K562 (cell line): Measurements from ENCODE around the gene ZC3H8. TPM values are rescaled to one million over a fixed set of nuclear protein-coding genes. Genes with fewer than 3 reads are reported as not detected.

ENCODE experiments used
- CEBPB ChIP-seq: fragments of 450-650 bp; IDR thresholded peaks from 2 replicates; pipeline ENCODE4 v1.6.1; 2016; ENCODE audit warnings: missing genetic modification characterization, missing compliant biosample characterization
- CREB1 ChIP-seq, 2 experiments: sonication (generic) in 1 of 2; formaldehyde crosslinking in 1 of 2; IDR thresholded peaks; 2 replicates each; pipeline versions ENCODE4 v1.6.1 to v1.8.0; 2012 to 2022; ENCODE audit warnings: inconsistent platforms in 1 of 2, mild to moderate bottlenecking in 1 of 2, missing genetic modification reagents in 1 of 2, moderate library complexity in 1 of 2
- ERF ChIP-seq: fragments of 450-650 bp; formaldehyde crosslinking; IDR thresholded peaks from 2 replicates; pipeline ENCODE4 v1.4.0; 2020; ENCODE audit warnings: mild to moderate bottlenecking, mixed read lengths
- ETV6 ChIP-seq, 3 experiments: fragments of 150-350 bp in 1 of 3; sonication (generic) in 1 of 3; formaldehyde crosslinking in 1 of 3; IDR thresholded peaks; 2 replicates each; pipeline versions ENCODE4 v1.6.1 to v1.8.0; 2014 to 2022; ENCODE audit warnings: borderline replicate concordance in 2 of 3, low read depth in 2 of 3, antibody characterized with exemption in 1 of 3, low read length in 1 of 3, mild to moderate bottlenecking in 1 of 3, missing genetic modification reagents in 1 of 3
- HIVEP1 ChIP-seq: fragments of 250-450 bp; sonication (Bioruptor Pico); IDR thresholded peaks from 2 replicates; pipeline ENCODE4 v1.4.0; 2020; ENCODE audit warnings: mild to moderate bottlenecking
- HMGN3 ChIP-seq: IDR thresholded peaks from 2 replicates; pipeline ENCODE4 v1.6.1; 2011; ENCODE audit warnings: borderline replicate concordance, low read depth, mild to moderate bottlenecking, mixed read lengths, low read length; ENCODE audit not compliant: insufficient read length; ENCODE audit errors: extremely low read depth
- ILF3 ChIP-seq: fragments of 450-650 bp; IDR thresholded peaks from 2 replicates; pipeline ENCODE4 v1.6.1; 2018; ENCODE audit warnings: antibody characterized with exemption, mild to moderate bottlenecking, moderate library complexity, borderline replicate concordance
- LEF1 ChIP-seq: fragments of 450-650 bp; IDR thresholded peaks from 2 replicates; pipeline ENCODE4 v1.6.1; 2016; ENCODE audit warnings: mild to moderate bottlenecking
- MAFF ChIP-seq: IDR thresholded peaks from 2 replicates; pipeline ENCODE4 v1.6.1; 2012; ENCODE audit warnings: low read length, improper control_type of control experiment
- MAFK ChIP-seq: IDR thresholded peaks from 2 replicates; pipeline ENCODE4 v1.6.1; 2011; ENCODE audit warnings: low read length, improper control_type of control experiment
- RAD21 ChIP-seq, 2 experiments: fragments of 250-450 bp in 1 of 2; fragments of 450-650 bp in 1 of 2; sonication (Bioruptor Pico) in 1 of 2; formaldehyde crosslinking in 1 of 2; IDR thresholded peaks in 1 of 2; conservative IDR thresholded peaks in 1 of 2; 2 replicates each; pipeline versions ENCODE4 v1.4.0 to v1.8.0; 2020 to 2022; ENCODE audit warnings: mild to moderate bottlenecking in 2 of 2, moderate library complexity in 1 of 2
- SETDB1 ChIP-seq: IDR thresholded peaks from one replicate; pipeline ENCODE4 v1.6.1; 2012; ENCODE audit warnings: low read length, control low read depth, inconsistent platforms
- TAF1 ChIP-seq: IDR thresholded peaks from 2 replicates; pipeline ENCODE4 v1.6.1; 2011; ENCODE audit warnings: mild to moderate bottlenecking, low read length, moderate library complexity; ENCODE audit not compliant: insufficient read depth, control insufficient read depth, severe bottlenecking; ENCODE audit errors: extremely low read depth
- ZBTB7A ChIP-seq: IDR thresholded peaks from 2 replicates; pipeline ENCODE4 v1.6.1; 2011; ENCODE audit warnings: low read depth, mild to moderate bottlenecking, low read length, moderate library complexity, borderline replicate concordance; ENCODE audit not compliant: control insufficient read depth
- ZC3H8 ChIP-seq: fragments of 450-650 bp; IDR thresholded peaks from 2 replicates; pipeline ENCODE4 v1.6.1; 2017
- ZFP36 ChIP-seq: fragments of 150-350 bp; IDR thresholded peaks from 2 replicates; pipeline ENCODE4 v1.6.1; 2018; ENCODE audit warnings: low read length, low read depth; ENCODE audit not compliant: partially characterized antibody
- ZNF175 ChIP-seq: fragments of 200-800 bp; sonication (Bioruptor generic); IDR thresholded peaks from 2 replicates; pipeline ENCODE4 v1.6.1; 2016; ENCODE audit warnings: low read depth, mild to moderate bottlenecking, missing genetic modification characterization, missing compliant biosample characterization
- ZNF24 ChIP-seq: fragments of 450-650 bp; IDR thresholded peaks from 2 replicates; pipeline ENCODE4 v1.6.1; 2016
- polyA plus RNA-seq, 8 experiments: library from polyadenylated mRNA; depleted of rRNA in 4 of 8; stranded (reverse) in 5 of 8; unstranded in 3 of 8; fragments of >200 nt; fragmentation: Nextera tagmentation in 2 of 8; fragmentation: Illumina TruSeq in 1 of 8; extraction: Ambion mirVana in 2 of 8; extraction: Trizol in 1 of 8; gene quantifications; 2 replicates each; pipeline versions ENCODE4 v1.2.1 to v1.2.3, GENCODE V29; 2011 to 2014; ENCODE audit warnings: inconsistent platforms in 1 of 8, missing spikeins in 1 of 8
- total RNA-seq, 7 experiments: library from RNA; depleted of rRNA in 6 of 7; stranded (reverse); fragments of >200 nt in 6 of 7; fragmentation: Illumina TruSeq in 2 of 7; extraction: Trizol in 2 of 7; gene quantifications; 2 replicates each; pipeline versions ENCODE4 v1.2.1 to v1.2.3, GENCODE V29; 2011 to 2021; ENCODE audit warnings: low replicate concordance in 1 of 7
- TF ChIP-seq, protein P1 (sequence below), 2 experiments: IDR thresholded peaks; 2 replicates each; pipeline ENCODE4 v1.6.1; 2011; ENCODE audit warnings: borderline replicate concordance in 1 of 2, control low read depth in 1 of 2, low read depth in 1 of 2, low read length in 1 of 2, mild to moderate bottlenecking in 1 of 2, mixed read lengths in 1 of 2, moderate library complexity in 1 of 2; ENCODE audit not compliant: insufficient read depth in 1 of 2, insufficient read length in 1 of 2, poor library complexity in 1 of 2, severe bottlenecking in 1 of 2; ENCODE audit errors: extremely low read depth in 1 of 2
- TF ChIP-seq, protein P2 (sequence below): IDR thresholded peaks from 2 replicates; pipeline ENCODE4 v1.6.1; 2016; ENCODE audit warnings: missing genetic modification characterization, missing compliant biosample characterization
- TF ChIP-seq, protein P3 (sequence below): sonication (generic); formaldehyde crosslinking; IDR thresholded peaks from 2 replicates; pipeline ENCODE4 v1.8.0; 2022; ENCODE audit warnings: mild to moderate bottlenecking, missing genetic modification reagents

ZC3H8 gene
- total and polyA plus RNA-seq, 9 of the 15 experiments (the other 6 are each of a cell fraction or from before 2014, with no cell fraction given), result 11.6 to 41.5 (median 27.5) TPM

DNA sequence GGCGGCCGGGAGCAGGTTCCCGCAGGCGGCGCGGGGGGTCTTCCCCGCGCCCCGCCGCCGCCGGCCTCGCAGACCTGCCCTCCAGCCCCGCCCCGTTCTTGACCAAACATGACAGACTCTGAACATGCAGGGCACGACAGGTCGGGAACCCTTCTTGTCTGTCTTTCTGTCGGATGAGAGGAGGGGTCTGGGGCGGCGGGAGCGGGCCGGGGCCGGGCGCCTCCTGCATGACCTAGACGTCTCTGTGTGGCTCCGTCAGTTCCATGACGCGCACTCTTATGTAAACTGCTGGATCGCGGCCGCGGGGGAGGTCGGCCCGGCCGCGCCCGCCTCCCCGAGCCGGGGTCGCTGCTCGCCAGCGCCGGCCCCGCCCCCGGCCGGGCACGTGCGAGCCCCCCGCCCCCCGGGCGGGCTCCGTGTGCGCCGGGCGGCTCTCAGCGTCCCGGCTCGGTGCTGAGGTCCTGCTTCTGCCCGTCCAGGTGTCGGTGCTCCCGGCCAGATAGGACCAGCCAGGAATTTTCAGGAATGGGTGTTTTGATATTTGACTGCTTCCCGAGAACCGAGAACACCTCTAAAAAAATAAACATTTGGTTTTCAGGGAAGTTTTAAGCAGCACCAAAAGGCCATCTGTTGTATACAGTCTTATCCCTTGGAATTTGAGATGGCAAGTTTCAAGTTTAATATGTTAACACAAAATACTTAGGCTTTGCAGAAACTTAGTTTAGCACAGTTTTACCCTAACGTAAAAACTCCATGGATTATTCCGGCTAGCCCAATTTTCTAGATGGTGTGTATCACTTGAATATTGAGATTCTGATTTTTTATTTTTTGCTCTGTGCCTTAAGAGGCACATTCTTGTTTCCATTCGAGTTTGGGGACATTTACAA is 21.3 kb upstream of the ZC3H8 start (continued):
- no peak for TF ChIP-seq ERF (CRISPR knock-in tag)
- TF ChIP-seq ZNF175, result no peak
- TF ChIP-seq CREB1 (IDR thresholded peaks at IDR 0.05), result peak; percentile 82
- TF ChIP-seq CREB1 (CRISPR knock-in tag; IDR thresholded peaks at IDR 0.05), result 0 out of 2 replicates have a peak, but pooled peaks have one; percentile 9
- no peak for TF ChIP-seq ZC3H8
- no peak for TF ChIP-seq HIVEP1 (CRISPR knock-in tag)
- TF ChIP-seq SETDB1, result no peak
- TF ChIP-seq TAF1, result peak; percentile 83
- TF ChIP-seq, protein P1, sequence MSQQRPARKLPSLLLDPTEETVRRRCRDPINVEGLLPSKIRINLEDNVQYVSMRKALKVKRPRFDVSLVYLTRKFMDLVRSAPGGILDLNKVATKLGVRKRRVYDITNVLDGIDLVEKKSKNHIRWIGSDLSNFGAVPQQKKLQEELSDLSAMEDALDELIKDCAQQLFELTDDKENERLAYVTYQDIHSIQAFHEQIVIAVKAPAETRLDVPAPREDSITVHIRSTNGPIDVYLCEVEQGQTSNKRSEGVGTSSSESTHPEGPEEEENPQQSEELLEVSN (IDR thresholded peaks at IDR 0.05; ENCODE audit: borderline replicate concordance in 1 of 2, extremely low read depth in 1 of 2, insufficient read depth in 1 of 2, insufficient read length in 1 of 2, low read depth in 1 of 2, low read length in 1 of 2, poor library complexity in 1 of 2, severe bottlenecking in 1 of 2), result peak in 1 of 2 experiments; percentile 92
- no peak for TF ChIP-seq RAD21 (CRISPR knock-in tag; conservative IDR thresholded peaks at IDR 0.05 in 1 of 2, IDR thresholded peaks at IDR 0.05 in 1 of 2)
- TF ChIP-seq MAFK, result no peak
- TF ChIP-seq ZBTB7A, result peak; percentile 99
- TF ChIP-seq ETV6 (IDR thresholded peaks at IDR 0.05; ENCODE audit: borderline replicate concordance in 1 of 2, low read depth in 2 of 2, low read length in 1 of 2), result 0 out of 4 replicates have a peak, but pooled peaks of 1 of the 2 experiments have one; percentile 14
- no peak for TF ChIP-seq ETV6 (CRISPR knock-in tag; IDR thresholded peaks at IDR 0.05; ENCODE audit: borderline replicate concordance)
- peak; percentile 60 for TF ChIP-seq HMGN3
- no peak for TF ChIP-seq MAFF
- no peak for TF ChIP-seq ZNF24
- no peak for TF ChIP-seq CEBPB
- TF ChIP-seq, protein P2, sequence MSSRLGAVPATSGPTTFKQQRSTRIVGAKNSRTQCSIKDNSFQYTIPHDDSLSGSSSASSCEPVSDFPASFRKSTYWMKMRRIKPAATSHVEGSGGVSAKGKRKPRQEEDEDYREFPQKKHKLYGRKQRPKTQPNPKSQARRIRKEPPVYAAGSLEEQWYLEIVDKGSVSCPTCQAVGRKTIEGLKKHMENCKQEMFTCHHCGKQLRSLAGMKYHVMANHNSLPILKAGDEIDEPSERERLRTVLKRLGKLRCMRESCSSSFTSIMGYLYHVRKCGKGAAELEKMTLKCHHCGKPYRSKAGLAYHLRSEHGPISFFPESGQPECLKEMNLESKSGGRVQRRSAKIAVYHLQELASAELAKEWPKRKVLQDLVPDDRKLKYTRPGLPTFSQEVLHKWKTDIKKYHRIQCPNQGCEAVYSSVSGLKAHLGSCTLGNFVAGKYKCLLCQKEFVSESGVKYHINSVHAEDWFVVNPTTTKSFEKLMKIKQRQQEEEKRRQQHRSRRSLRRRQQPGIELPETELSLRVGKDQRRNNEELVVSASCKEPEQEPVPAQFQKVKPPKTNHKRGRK (tag), result no peak
- TF ChIP-seq, protein P3, sequence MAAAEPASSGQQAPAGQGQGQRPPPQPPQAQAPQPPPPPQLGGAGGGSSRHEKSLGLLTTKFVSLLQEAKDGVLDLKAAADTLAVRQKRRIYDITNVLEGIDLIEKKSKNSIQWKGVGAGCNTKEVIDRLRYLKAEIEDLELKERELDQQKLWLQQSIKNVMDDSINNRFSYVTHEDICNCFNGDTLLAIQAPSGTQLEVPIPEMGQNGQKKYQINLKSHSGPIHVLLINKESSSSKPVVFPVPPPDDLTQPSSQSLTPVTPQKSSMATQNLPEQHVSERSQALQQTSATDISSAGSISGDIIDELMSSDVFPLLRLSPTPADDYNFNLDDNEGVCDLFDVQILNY (CRISPR knock-in tag), result no peak
- no peak for TF ChIP-seq ZFP36
- no peak for TF ChIP-seq ILF3
- TF ChIP-seq LEF1, result no peak
